Ascending aorta (tissue), 2 donors: ENCODE measurements around the gene PIH1D1. TPM values are rescaled to one million over a fixed set of nuclear protein-coding genes. Genes with fewer than 3 reads are reported as not detected.

Experiments
- DNase-seq, 2 donors: peaks; one replicate each; pipeline ENCODE4 v3.0.0-alpha.2; 2019; ENCODE audit warnings: low spot score in 2 of 2
- H3K27ac ChIP-seq, 2 donors: fragments of 200-600 bp; sonication (generic); one replicate each; pipeline ENCODE4 v1.5.1; 2016 to 2017; ENCODE audit warnings: mild to moderate bottlenecking in 1 of 2
- H3K27me3 ChIP-seq: fragments of 200-600 bp; sonication (generic); one replicate; pipeline ENCODE4 v1.5.1; 2017
- H3K36me3 ChIP-seq, 2 donors: fragments of 200-600 bp; sonication (generic); one replicate each; pipeline ENCODE4 v1.5.1; 2016
- H3K4me1 ChIP-seq, 2 donors: fragments of 200-600 bp; sonication (generic); one replicate each; pipeline ENCODE4 v1.5.1; 2016 to 2017; ENCODE audit warnings: mild to moderate bottlenecking in 1 of 2
- H3K4me3 ChIP-seq, 2 donors: fragments of 200-600 bp; sonication (generic); one replicate each; pipeline ENCODE4 v1.5.1; 2016 to 2017; ENCODE audit warnings: mild to moderate bottlenecking in 1 of 2
- H3K9me3 ChIP-seq, 2 donors: fragments of 200-600 bp; sonication (generic); one replicate each; pipeline ENCODE4 v1.5.1; 2016
- CTCF ChIP-seq, 3 experiments: fragments of 200-600 bp in 2 of 3; fragments of 450-650 bp in 1 of 3; sonication (generic) in 2 of 3; IDR thresholded peaks; one replicate each; pipeline ENCODE4 v1.5.1; 2016 to 2019; ENCODE audit warnings: antibody characterized with exemption in 3 of 3, mild to moderate bottlenecking in 1 of 3, moderate library complexity in 1 of 3
- intact Hi-C: fragments of 100-400 bp; cut with DNase I; formaldehyde crosslinking; loops from one replicate; pipeline ENCODE4 v1.15.1; 2023
- total RNA-seq: library from RNA; depleted of rRNA; stranded (reverse); fragments of >200 nt; gene quantifications from one replicate; pipeline ENCODE4 v1.1.0, GENCODE V29; 2016

Gene PIH1D1
- total RNA-seq, 1 donor from 2014 or later: 177 TPM

- H3K4me3 ChIP-seq: no peak overlapping the region
- intact Hi-C loops: no loop called here
- no peaks in the 10 kb centered on the region for H3K36me3 ChIP-seq
- no peaks in the 10 kb centered on the region for H3K9me3 ChIP-seq
- DNase-seq: no peak
- H3K27me3 ChIP-seq: peaks cover 42% of the 10 kb centered on the region
- H3K4me1 ChIP-seq: no peaks in the 10 kb centered on the region
- no peak for TF ChIP-seq CTCF (IDR thresholded peaks at IDR 0.05)
- no peak overlapping the region for H3K27ac ChIP-seq
Measured at GRCh38 chr19:49435670-49436069, 15.9 kb downstream of the PIH1D1 start.

GRCh38 chr19:49434907-49435583 is 16.6 kb downstream of the PIH1D1 start:
- Histone ChIP-seq H3K27me3 (peaks cover 42% of the 10 kb centered on the region), H3K4me1 (no peaks in the 10 kb centered on the region), H3K27ac (no peak overlapping the region), H3K4me3 (no peak overlapping the region), H3K9me3 (no peaks in the 10 kb centered on the region), H3K36me3 (no peaks in the 10 kb centered on the region)
- no peak for DNase-seq
- TF ChIP-seq CTCF (IDR thresholded peaks at IDR 0.05): no peak
- intact Hi-C loops: no loop called here

GRCh38 chr19:49433240-49433901 is 18.2 kb downstream of the PIH1D1 start:
- no peak for TF ChIP-seq CTCF (IDR thresholded peaks at IDR 0.05)
- no peaks in the 10 kb centered on the region for H3K4me1 ChIP-seq
- H3K36me3 ChIP-seq: no peaks in the 10 kb centered on the region
- DNase-seq: no peak
- H3K4me3 ChIP-seq: no peak overlapping the region
- intact Hi-C loops: no loop called here
- no peak overlapping the region for H3K27ac ChIP-seq
- no peaks in the 10 kb centered on the region for H3K9me3 ChIP-seq
- H3K27me3 ChIP-seq: peaks cover 35% of the 10 kb centered on the region

GRCh38 chr19:49432141-49433073 is 19.2 kb downstream of the PIH1D1 start:
- no peak for TF ChIP-seq CTCF (IDR thresholded peaks at IDR 0.05)
- Histone ChIP-seq H3K4me1 (peaks cover 0 to 5% of the 10 kb centered on the region in 2 donors), H3K36me3 (no peaks in the 10 kb centered on the region), H3K27ac (no peak overlapping the region), H3K9me3 (no peaks in the 10 kb centered on the region), H3K27me3 (peaks cover 41% of the 10 kb centered on the region), H3K4me3 (no peak overlapping the region)
- intact Hi-C loops: no loop called here
- DNase-seq: no peak

GRCh38 chr19:49431330-49431749 is 20.3 kb downstream of the PIH1D1 start:
- DNase-seq: no peak
- H3K36me3 ChIP-seq: no peaks in the 10 kb centered on the region
- peaks cover 0 to 5% of the 10 kb centered on the region in 2 donors for H3K4me1 ChIP-seq
- no peaks in the 10 kb centered on the region for H3K9me3 ChIP-seq
- H3K27ac ChIP-seq: no peak overlapping the region
- TF ChIP-seq CTCF (IDR thresholded peaks at IDR 0.05): no peak
- intact Hi-C loops: no loop called here
- H3K4me3 ChIP-seq: no peak overlapping the region
- peaks cover 39% of the 10 kb centered on the region for H3K27me3 ChIP-seq
